Left ventricle myocardium inferior (tissue), 1 donor: ENCODE data around the gene ZNF805. TPM values are rescaled to one million over a fixed set of nuclear protein-coding genes. Genes with fewer than 3 reads are reported as not detected.
"Not testable (repeated sequence)": the region's sequence is repeated elsewhere in the genome, so short reads cannot be mapped to it uniquely, and the experiment has no call there.

Experiments
- DNase-seq: peaks from one replicate; pipeline ENCODE4 v3.0.0-alpha.2; 2020
- H3K27ac ChIP-seq: fragments of 200-600 bp; replicated peaks from 2 replicates; pipeline ENCODE4 v1.8.0; 2021
- H3K27me3 ChIP-seq: fragments of 200-600 bp; 2 replicates; pipeline ENCODE4 v1.8.0; 2021; ENCODE audit warnings: low read depth
- H3K36me3 ChIP-seq: fragments of 200-600 bp; 2 replicates; pipeline ENCODE4 v1.8.0; 2021
- H3K4me1 ChIP-seq: fragments of 200-600 bp; 2 replicates; pipeline ENCODE4 v1.8.0; 2021
- H3K4me3 ChIP-seq: fragments of 200-600 bp; 2 replicates; pipeline ENCODE4 v1.8.0; 2021; ENCODE audit warnings: mild to moderate bottlenecking, moderate library complexity
- H3K9me3 ChIP-seq: fragments of 200-600 bp; replicated peaks from 2 replicates; pipeline ENCODE4 v1.8.0; 2021
- intact Hi-C: fragments of 100-400 bp; cut with micrococcal nuclease; formaldehyde crosslinking; loops from one replicate; pipeline ENCODE4 v1.11.0; 2022
- long read RNA-seq: library from polyadenylated mRNA; unstranded; transcript quantifications from one replicate; pipeline ENCODE4 v2.0.0, GENCODE V29; 2021
- total RNA-seq: library from RNA; stranded (reverse); fragmentation: NEBNext Ultra II Directional; extraction: Animal tissue kit (Norgen Biotek cat#: 25700); gene quantifications from one replicate; pipeline ENCODE4 v1.2.1, GENCODE V29; 2021
- TF ChIP-seq, protein P1 (sequence below): fragments of 200-600 bp; IDR thresholded peaks from 2 replicates; pipeline ENCODE4 v1.8.0; 2021; ENCODE audit warnings: antibody characterized with exemption, mild to moderate bottlenecking, borderline replicate concordance
- donor health status: DM: no; HTN: yes; CAD: no; lungs with severe emphysema.

Gene ZNF805
- 8.4 TPM for total RNA-seq
- long read RNA-seq, transcript ZNF805-202 (4 exons, 1,884 nt), result major isoform, 9 of 10 reads
- long read RNA-seq, partial matches to known transcripts, result 0 of 10 reads
- long read RNA-seq, other reads (novel, unspliced or antisense), result 1 of 10 reads

DNA sequence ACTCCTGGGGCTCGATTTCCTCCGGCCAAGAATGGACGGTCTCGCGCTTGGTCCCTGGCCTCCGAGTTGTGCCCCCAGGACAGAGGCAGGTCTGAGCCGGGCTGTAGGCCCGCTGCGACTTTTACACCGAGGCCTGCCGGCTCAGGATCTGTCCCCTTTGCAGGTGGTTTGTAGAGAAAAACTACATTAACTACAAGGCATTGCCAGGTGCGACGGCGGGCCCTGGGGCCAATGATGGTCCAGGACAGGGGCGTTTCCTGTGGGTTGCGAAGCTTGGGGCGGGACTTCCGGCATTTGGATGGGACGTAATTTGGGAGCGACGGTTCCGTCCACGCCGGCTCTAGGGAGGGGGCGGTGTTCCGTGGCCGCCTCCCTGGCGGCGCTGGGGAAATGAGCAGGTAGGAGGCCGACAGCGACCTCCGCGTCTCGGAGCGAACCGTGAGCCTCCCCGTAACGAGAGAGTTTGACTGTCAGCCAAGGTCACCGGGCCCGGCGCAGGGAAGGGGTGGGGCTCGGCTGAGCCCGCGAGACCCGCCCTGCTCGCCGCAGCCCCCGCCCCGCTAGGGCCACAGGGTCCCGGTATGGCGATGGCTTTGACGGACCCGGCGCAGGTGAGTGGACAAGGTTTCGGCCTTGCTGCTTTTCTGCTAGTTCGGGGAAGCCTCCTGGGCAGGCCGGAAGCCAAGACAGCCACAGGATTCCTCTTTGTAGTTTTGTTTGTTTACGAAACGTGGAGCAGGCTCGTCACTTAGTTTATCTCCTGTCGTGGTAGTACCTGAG is at the start of gene ZNF805:
Gene ZNF805 (plus strand): TSS at position 322 of the 780 bp plus-strand sequence. CDS start 260 bp downstream, at position 582.
- H3K4me3 ChIP-seq, result peak within 1 kb of the TSS; percentile 99
- DNase-seq, result peak; percentile 97
- H3K4me1 ChIP-seq, result peaks cover 37% of the 10 kb centered on the region
- peaks cover 18% of the 10 kb centered on the region for H3K36me3 ChIP-seq
- H3K27ac ChIP-seq, result peak within 1 kb of the TSS; percentile 95
- no peaks in the 10 kb centered on the region for H3K9me3 ChIP-seq
- TF ChIP-seq, protein P1, sequence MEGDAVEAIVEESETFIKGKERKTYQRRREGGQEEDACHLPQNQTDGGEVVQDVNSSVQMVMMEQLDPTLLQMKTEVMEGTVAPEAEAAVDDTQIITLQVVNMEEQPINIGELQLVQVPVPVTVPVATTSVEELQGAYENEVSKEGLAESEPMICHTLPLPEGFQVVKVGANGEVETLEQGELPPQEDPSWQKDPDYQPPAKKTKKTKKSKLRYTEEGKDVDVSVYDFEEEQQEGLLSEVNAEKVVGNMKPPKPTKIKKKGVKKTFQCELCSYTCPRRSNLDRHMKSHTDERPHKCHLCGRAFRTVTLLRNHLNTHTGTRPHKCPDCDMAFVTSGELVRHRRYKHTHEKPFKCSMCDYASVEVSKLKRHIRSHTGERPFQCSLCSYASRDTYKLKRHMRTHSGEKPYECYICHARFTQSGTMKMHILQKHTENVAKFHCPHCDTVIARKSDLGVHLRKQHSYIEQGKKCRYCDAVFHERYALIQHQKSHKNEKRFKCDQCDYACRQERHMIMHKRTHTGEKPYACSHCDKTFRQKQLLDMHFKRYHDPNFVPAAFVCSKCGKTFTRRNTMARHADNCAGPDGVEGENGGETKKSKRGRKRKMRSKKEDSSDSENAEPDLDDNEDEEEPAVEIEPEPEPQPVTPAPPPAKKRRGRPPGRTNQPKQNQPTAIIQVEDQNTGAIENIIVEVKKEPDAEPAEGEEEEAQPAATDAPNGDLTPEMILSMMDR, result peak; percentile 28
- intact Hi-C loops, result no loop called here
- H3K27me3 ChIP-seq, result no peaks in the 10 kb centered on the region

DNA sequence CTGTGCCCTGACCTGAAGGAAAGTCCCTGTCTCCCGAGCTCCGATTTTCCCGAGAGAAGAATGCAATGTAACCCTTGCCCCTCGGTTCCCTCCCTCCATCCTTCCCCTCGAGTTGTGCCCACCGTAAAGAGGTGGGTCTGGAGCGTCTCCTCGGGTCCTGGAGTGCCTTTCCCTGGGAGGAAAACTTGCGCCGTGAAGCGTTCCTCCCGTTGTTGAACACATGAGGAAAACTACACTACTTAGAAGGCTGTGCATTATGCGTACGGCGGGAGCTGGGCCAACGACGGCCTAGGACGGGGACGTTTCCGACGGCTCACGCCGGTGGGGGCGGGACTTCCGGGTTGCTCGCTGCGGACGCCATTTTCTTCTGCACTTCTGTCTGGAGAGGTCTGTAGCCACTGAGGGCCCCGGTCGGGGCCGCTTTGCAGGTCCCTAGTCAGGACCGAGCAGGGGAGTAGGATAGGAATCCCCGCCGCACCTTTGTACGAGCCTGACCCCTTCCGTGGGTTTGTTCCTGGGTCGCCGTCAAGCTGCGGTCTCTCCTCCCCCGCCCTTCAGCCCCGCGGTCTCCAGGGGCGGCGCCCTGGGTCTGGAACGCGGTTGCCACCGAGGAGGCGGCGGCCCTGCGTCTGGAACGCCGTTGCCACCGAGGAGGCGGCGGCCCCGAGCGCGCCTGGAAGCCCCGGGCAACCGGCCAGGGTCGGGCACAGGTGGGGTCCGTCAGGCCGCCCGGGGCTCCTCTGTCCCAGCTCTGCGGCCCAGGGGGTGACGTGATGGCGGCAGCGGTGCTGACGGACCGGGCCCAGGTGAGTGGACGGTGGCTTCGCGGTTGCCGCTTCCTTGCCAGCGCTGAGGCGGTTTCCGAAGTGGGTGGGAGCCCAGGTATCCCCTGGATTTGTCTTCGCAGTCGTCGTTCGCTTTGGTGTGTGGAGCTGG is 49.0 kb upstream of the ZNF805 start, which contains the start of gene ZNF264:
Gene ZNF264 (plus strand): TSS at position 360 of the 936 bp plus-strand sequence. CDS start 414 bp downstream, at position 774.
- peaks cover 38% of the 10 kb centered on the region for H3K4me1 ChIP-seq
- peak within 1 kb of the TSS; percentile 89 for H3K27ac ChIP-seq
- H3K36me3 ChIP-seq, result peaks cover 29% of the 10 kb centered on the region
- H3K27me3 ChIP-seq, result peaks cover 14% of the 10 kb centered on the region
- DNase-seq, result peak; percentile 95
- TF ChIP-seq, protein P1, result no peak
- intact Hi-C loops, result no loop called here
- no peaks in the 10 kb centered on the region for H3K9me3 ChIP-seq
- peak within 1 kb of the TSS; percentile 98 for H3K4me3 ChIP-seq

DNA sequence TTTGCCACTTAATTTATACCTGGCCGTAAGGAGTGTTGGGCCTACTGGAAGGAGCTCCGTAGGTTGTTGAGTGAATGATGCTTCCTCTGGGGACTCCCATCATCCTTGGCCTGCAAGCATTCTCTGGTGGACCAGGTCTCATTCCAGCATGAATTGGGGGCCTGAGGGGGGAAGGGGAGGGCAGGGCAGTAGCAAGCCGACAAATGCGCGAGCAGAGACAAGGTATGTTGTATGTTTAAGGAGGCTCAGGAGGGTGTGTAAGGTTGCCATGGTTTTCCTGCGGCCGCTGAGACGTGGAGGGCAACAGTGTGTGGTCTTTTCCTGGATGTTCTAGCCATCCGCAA is 48.4 kb upstream of the ZNF805 start:
- Histone ChIP-seq H3K4me3 (peak overlapping the region; percentile 98), H3K36me3 (peaks cover 35% of the 10 kb centered on the region), H3K9me3 (no peaks in the 10 kb centered on the region), H3K27me3 (peaks cover 8% of the 10 kb centered on the region), H3K4me1 (peaks cover 38% of the 10 kb centered on the region), H3K27ac (peak overlapping the region; percentile 89)
- intact Hi-C loops, result no loop called here
- TF ChIP-seq, protein P1, result no peak
- DNase-seq, result no peak

DNA sequence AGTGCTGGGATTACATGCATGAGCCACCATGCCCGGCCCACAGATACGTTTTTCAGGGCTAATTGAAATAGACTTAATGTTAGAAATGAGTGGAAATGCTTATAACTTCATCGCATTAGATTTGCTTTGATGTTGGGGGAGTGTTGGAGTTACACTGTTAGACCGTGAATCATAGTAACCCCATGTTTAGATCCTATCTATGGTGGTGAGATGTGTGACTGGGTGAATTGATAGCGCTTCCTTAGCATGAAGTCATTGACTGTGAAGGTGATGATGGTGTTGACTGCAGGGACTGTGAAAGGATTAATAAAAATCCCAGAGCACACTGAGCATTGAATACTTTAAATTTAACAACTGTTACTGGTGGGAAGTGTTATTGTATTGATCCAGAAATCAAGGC is 47.4 kb upstream of the ZNF805 start:
- Histone ChIP-seq H3K4me1 (peaks cover 38% of the 10 kb centered on the region), H3K27me3 (no peaks in the 10 kb centered on the region), H3K4me3 (peak overlapping the region; percentile 98), H3K36me3 (peaks cover 45% of the 10 kb centered on the region), H3K27ac (no peak overlapping the region), H3K9me3 (no peaks in the 10 kb centered on the region)
- DNase-seq, result no peak
- TF ChIP-seq, protein P1, result no peak
- intact Hi-C loops, result no loop called here

DNA sequence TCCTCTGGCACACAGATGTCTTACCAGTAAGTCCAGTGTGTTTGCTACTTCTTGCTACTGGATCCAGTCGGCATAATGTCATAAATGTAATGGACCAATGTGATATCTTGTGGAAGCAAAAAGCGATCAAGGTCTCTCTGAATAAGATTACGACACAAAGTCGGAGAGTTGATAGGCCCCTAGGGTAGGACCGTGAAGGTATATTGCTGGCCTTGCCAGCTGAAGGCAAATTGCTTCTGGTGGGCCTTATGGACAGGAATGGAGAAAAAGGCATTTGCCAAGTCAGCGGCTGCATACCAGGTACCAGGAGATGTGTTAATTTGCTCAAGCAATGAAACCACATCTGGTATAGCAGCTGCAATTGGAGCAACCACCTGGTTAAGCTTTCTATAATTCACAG is 42.6 kb upstream of the ZNF805 start:
- intact Hi-C loops, DNase-seq, H3K27me3 ChIP-seq, H3K4me3 ChIP-seq, H3K27ac ChIP-seq, H3K9me3 ChIP-seq: not testable (repeated sequence)
- H3K4me1 ChIP-seq, result peaks cover 26% of the 10 kb centered on the region
- H3K36me3 ChIP-seq, result peaks cover 82% of the 10 kb centered on the region
